Uterus (tissue), 4 donors: Measurements from ENCODE around the gene STAM2. TPM values are rescaled to one million over a fixed set of nuclear protein-coding genes. Genes with fewer than 3 reads are reported as not detected.

Experiments used
- DNase-seq, 2 donors: peaks; one replicate each; pipeline ENCODE4 v3.0.0-alpha.2; 2019 to 2020
- H3K27ac ChIP-seq, 2 donors: fragments of 200-600 bp; sonication (generic); 1 replicate in 1 of 2; 2 replicates in 1 of 2; pipeline ENCODE4 v1.5.1; 2016 to 2018
- H3K27me3 ChIP-seq, 2 donors: fragments of 200-600 bp; sonication (generic); one replicate each; pipeline ENCODE4 v1.5.1; 2018 to 2019; ENCODE audit warnings: control low read depth in 1 of 2
- H3K36me3 ChIP-seq, 2 donors: fragments of 200-600 bp; sonication (generic); one replicate each; pipeline ENCODE4 v1.5.1; 2019; ENCODE audit warnings: control low read depth in 1 of 2
- H3K4me1 ChIP-seq, 2 donors: fragments of 200-600 bp; sonication (generic); one replicate each; pipeline ENCODE4 v1.5.1; 2018 to 2019; ENCODE audit warnings: control low read depth in 1 of 2
- H3K4me3 ChIP-seq, 2 donors: fragments of 200-600 bp; sonication (generic); 1 replicate in 1 of 2; 2 replicates in 1 of 2; pipeline ENCODE4 v1.5.1; 2018 to 2019; ENCODE audit warnings: mild to moderate bottlenecking in 1 of 2
- H3K9me3 ChIP-seq, 2 donors: fragments of 200-600 bp; sonication (generic); one replicate each; pipeline ENCODE4 v1.5.1; 2019; ENCODE audit warnings: control low read depth in 1 of 2
- CTCF ChIP-seq, 4 experiments: fragments of 200-600 bp in 2 of 4; fragments of 450-650 bp in 2 of 4; sonication (generic) in 2 of 4; IDR thresholded peaks; one replicate each; pipeline ENCODE4 v1.5.1; 2016 to 2019; ENCODE audit warnings: antibody characterized with exemption in 4 of 4, mild to moderate bottlenecking in 2 of 4, moderate library complexity in 1 of 4
- POLR2A ChIP-seq, 2 donors: fragments of 450-650 bp; IDR thresholded peaks; one replicate each; pipeline ENCODE4 v1.6.1; 2016; ENCODE audit warnings: antibody characterized with exemption in 2 of 2, mild to moderate bottlenecking in 1 of 2, moderate library complexity in 1 of 2
- intact Hi-C: fragments of 100-400 bp; cut with DNase I; formaldehyde crosslinking; loops from one replicate; pipeline ENCODE4 v1.15.1; 2023; ENCODE audit warnings: low total_unique reads
- total RNA-seq, 4 donors: library from RNA; depleted of rRNA in 3 of 4; stranded (reverse); fragments of >200 nt in 3 of 4; gene quantifications; one replicate each; pipeline versions ENCODE4 v1.1.0 to v1.2.4, GENCODE V29; 2014 to 2023
- donor health status: DM: yes; HTN: yes; CAD: no.

Gene STAM2
- total RNA-seq, 4 donors from 2014 or later: 30.0 to 83.0 (median 55.4) TPM

DNA sequence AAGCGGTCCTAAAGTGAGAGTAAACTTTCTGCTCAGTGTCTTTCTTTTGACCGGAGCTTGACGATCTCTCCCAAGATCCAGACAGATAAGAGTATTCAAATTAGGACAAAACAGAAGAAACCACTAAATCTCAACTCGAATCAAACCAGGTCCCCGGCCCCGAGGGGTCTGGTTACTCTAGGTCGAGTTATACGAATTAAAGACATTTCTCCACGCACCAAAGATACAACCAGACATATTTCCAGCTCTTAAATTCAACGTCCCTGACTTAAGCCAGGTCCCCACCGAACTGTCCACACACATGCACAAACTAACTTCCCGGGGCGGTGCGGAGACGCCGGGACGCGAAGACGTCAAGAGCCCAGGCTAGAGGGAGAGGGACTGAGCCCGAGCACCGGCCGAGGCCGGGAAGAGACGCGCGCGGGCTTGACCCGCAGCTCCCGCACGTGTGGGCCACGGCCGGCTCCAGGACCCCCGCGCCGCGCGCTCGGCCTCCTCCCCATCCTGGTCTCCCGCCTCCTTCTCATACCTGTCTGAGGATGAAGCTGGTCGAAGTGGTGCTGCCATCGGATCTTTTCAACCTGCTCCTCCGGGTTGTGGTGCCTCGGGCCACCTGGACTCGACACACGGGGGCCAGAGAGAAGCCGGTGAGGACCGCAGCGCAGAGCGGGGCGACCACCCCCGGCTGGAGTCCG, 77.6 kb downstream of the STAM2 start:
- intact Hi-C loops: no loop called here
- Histone ChIP-seq H3K27me3 (peaks cover 0 to 3% of the 10 kb centered on the region in 2 donors), H3K36me3 (no peaks in the 10 kb centered on the region), H3K27ac (peak overlapping the region; percentile 33 to 64), H3K4me1 (no peaks in the 10 kb centered on the region), H3K4me3 (peak overlapping the region; percentile 50 to 56), H3K9me3 (no peaks in the 10 kb centered on the region)
- no peak for TF ChIP-seq POLR2A (IDR thresholded peaks at IDR 0.05)
- TF ChIP-seq CTCF (IDR thresholded peaks at IDR 0.05): no peak
- peak in 1 of 2 donors; percentile 24 for DNase-seq

DNA sequence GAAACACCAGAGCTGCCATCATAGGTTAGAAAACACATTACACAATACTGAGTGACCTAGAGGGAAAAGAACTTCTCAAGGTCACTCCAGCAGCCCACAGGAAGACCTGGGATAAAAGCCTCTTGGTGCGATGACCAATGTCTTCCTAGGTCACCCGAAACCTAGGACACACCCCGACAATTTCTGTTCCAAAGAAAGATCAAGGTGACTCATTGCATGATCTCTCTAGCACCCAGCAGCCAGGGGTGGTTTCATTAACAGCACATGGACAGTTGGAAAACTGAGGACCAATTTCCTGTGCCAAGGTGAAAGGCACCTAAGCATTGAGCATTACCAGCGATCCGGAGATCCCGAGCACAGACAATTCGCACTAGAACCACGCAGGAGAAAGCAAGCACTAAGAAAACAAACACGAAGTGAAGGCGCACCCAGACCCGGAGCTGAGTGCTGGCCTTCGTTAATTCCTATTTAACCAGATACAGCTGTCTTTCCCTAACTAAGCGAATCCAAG, 78.2 kb downstream of the STAM2 start:
- H3K36me3 ChIP-seq: no peaks in the 10 kb centered on the region
- peaks cover 0 to 3% of the 10 kb centered on the region in 2 donors for H3K27me3 ChIP-seq
- H3K27ac ChIP-seq: peak overlapping the region; percentile 33 to 64
- H3K4me3 ChIP-seq: peak overlapping the region; percentile 50 to 56
- DNase-seq: peak in 1 of 2 donors; percentile 20
- no peaks in the 10 kb centered on the region for H3K9me3 ChIP-seq
- TF ChIP-seq CTCF (IDR thresholded peaks at IDR 0.05) (no peak), POLR2A (IDR thresholded peaks at IDR 0.05) (no peak)
- intact Hi-C loops: no loop called here
- H3K4me1 ChIP-seq: no peaks in the 10 kb centered on the region

GRCh38 chr2:152095146-152095545, 80.4 kb downstream of the STAM2 start:
- Histone ChIP-seq H3K36me3 (no peaks in the 10 kb centered on the region), H3K9me3 (no peaks in the 10 kb centered on the region), H3K4me1 (no peaks in the 10 kb centered on the region), H3K27me3 (no peaks in the 10 kb centered on the region), H3K27ac (no peak overlapping the region), H3K4me3 (no peak overlapping the region)
- TF ChIP-seq CTCF (IDR thresholded peaks at IDR 0.05) (no peak), POLR2A (IDR thresholded peaks at IDR 0.05) (no peak)
- intact Hi-C loops: no loop called here
- no peak for DNase-seq

DNA sequence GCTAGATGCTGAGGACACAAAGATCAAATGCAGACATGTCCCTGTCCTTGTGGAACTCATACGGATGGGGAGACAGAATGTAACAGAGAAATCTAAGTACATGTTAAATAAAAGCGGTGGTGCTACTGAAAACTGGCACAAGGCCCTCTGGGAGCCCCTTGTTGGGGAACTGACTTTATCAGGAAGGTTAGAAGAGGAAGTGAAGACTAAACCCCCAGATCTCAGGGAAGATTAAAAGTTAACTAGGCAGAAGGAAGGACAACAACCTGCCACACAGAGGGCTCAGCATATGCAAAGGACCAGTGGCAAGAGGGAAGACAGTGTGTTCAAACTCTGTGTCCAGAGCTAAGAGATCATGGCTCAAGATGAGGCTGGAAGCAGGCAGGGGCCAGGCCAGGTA, 81.5 kb downstream of the STAM2 start:
- intact Hi-C loops: no loop called here
- H3K4me1 ChIP-seq: no peaks in the 10 kb centered on the region
- no peak for DNase-seq
- no peaks in the 10 kb centered on the region for H3K9me3 ChIP-seq
- H3K36me3 ChIP-seq: no peaks in the 10 kb centered on the region
- no peak for TF ChIP-seq POLR2A (IDR thresholded peaks at IDR 0.05)
- TF ChIP-seq CTCF (IDR thresholded peaks at IDR 0.05): no peak
- no peak overlapping the region for H3K4me3 ChIP-seq
- no peak overlapping the region for H3K27ac ChIP-seq
- H3K27me3 ChIP-seq: no peaks in the 10 kb centered on the region

DNA sequence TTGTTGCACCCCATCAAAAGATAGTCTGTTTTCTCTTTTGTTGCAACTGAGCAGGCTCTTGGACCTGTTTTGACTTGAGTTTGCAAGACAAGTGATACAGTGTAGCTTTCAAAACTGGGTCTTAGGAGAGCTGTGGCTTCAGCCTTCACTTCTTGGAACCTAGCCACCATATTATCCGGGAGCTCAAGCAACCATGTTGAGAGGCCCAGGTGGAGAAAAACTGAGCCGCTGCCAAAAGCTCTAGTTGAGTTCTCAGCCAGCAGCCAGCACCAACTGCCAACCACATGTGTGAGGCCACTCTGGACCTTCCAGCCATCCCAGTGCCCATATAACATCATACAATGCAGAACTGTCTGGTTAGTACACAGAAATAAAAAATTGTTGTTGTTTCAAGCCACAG, 82.1 kb downstream of the STAM2 start:
- no peak for DNase-seq
- H3K4me3 ChIP-seq: no peak overlapping the region
- H3K4me1 ChIP-seq: no peaks in the 10 kb centered on the region
- H3K27me3 ChIP-seq: no peaks in the 10 kb centered on the region
- no peaks in the 10 kb centered on the region for H3K9me3 ChIP-seq
- H3K27ac ChIP-seq: no peak overlapping the region
- H3K36me3 ChIP-seq: no peaks in the 10 kb centered on the region
- intact Hi-C loops: no loop called here
- TF ChIP-seq POLR2A (IDR thresholded peaks at IDR 0.05) (no peak), CTCF (IDR thresholded peaks at IDR 0.05) (no peak)
